Glomerular visceral epithelial cell (primary cell): ENCODE measurements around the gene BNIP2.
"Not testable (repeated sequence)": the region's sequence is repeated elsewhere in the genome, so short reads cannot be mapped to it uniquely, and the experiment has no call there.

Experiments used
- DNase-seq: peaks from one replicate; pipeline ENCODE4 v3.0.0-alpha.2; 2016; ENCODE audit errors: extremely low spot score

BNIP2 gene, protein sequence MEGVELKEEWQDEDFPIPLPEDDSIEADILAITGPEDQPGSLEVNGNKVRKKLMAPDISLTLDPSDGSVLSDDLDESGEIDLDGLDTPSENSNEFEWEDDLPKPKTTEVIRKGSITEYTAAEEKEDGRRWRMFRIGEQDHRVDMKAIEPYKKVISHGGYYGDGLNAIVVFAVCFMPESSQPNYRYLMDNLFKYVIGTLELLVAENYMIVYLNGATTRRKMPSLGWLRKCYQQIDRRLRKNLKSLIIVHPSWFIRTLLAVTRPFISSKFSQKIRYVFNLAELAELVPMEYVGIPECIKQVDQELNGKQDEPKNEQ

GRCh38 chr15:59688782-59689625 lies at the start of gene BNIP2:
BNIP2 (minus strand) TSS chr15:59689320; CDS start chr15:59682457, 6,863 bp downstream.
- peak; percentile 98 for DNase-seq

GRCh38 chr15:59738676-59739075 lies 49.6 kb upstream of the BNIP2 start:
- no peak for DNase-seq

DNA sequence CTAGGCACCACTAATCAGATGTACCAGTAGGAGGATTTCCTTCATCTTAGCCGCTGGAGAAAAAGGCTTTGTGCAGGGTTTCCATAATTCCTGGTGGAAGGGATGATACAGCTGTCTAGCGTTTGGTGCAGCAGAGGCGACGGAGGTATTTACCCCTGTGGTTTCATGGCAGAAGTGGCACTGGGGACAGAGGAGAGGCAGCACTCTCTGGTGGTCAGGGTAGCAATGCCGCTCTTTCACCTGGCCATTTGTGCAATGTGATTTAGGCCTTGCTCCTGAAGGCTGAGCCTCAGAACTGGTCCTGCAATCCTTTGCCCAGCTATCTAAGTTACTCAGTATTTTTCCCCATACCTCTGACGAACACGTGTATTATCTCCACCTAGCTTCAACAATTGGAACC lies 47.1 kb upstream of the BNIP2 start:
- DNase-seq = no peak

- DNase-seq = no peak
These were observed 36.0 kb upstream of the BNIP2 start for GRCh38 chr15:59725151-59725486.

- no peak for DNase-seq
These were observed 34.7 kb upstream of the BNIP2 start for GRCh38 chr15:59723687-59724346.

- DNase-seq = no peak
These were observed 33.4 kb upstream of the BNIP2 start for GRCh38 chr15:59722476-59722875.

GRCh38 chr15:59722037-59722436 lies 32.9 kb upstream of the BNIP2 start:
- no peak for DNase-seq

GRCh38 chr15:59721411-59721810 lies 32.3 kb upstream of the BNIP2 start:
- DNase-seq = no peak

- no peak for DNase-seq
These were observed 24.1 kb upstream of the BNIP2 start for GRCh38 chr15:59713177-59713576.

DNA sequence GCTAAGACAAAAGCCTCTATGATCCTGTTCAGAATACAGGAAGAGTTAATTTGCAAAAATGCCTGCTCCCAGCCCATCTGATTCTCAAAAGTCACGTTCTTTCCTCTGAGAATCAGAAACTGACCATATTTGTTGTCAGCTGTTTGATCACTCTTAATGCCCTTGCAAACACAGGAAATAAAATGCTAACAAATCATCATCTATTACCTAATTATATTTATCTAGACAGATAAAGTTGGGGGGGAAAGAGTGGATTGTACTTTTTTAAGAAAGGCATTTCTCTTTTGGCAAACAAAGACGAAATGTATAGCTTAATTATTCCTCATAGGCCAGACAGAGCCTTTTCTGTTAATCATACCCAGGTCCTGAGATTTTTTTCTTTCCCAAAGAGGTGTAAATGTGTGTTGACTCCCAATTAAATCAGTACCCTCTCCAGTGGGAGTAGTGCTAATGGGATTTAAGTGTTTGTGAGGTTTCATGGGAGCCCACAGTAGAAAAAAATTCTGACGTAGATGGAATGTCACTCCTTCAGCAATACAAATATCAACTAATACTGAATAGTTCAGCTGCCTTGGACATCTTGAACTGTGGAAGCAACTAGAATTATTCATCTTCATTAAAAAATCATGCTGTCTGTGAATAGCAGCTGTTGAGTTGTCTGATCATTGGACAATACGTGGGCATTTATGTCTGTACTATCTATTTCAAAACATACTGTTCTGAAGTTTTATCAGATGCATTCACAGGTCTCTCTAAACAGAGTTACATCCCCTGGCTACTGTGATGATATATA lies 22.5 kb upstream of the BNIP2 start:
- DNase-seq = no peak

GRCh38 chr15:59707619-59708018 lies 18.5 kb upstream of the BNIP2 start:
- DNase-seq = no peak

DNA sequence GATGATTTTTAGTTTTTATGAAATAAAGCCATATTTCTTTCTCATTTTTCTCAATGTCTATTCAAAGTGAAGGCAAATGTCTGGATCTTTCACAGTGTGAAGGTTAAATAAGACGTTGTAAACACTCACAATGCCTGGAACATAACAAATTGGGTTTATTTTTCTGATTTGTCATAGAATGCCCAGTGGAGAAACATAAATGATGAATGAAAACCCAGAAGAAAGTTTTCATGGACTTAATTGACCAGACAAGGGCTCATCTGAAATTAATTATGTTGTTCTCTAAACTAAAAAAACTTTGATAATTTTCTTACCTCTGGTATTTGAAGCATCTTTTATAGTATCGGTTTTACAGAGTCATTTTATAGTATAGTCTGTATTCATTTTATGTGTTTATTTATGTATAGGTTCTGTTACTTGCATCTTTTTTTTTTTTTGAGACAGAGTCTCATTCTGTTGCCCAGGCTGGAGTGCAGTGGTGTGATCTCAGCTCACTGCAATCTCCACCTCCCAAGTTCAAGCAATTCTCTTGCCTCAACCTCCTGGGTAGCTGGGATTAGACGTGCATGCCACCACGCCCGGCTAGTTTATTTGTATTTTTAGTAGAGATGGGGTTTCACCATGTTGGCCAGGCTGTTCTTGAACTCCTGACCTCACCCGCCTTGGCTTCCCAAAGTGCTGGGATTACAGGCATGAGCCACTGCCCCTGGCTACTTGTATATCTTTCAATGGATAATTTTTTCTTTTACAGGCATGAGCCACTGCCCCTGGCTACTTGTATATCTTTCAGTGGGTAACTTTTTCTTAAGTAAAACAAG lies 15.1 kb upstream of the BNIP2 start:
- no peak for DNase-seq

DNA sequence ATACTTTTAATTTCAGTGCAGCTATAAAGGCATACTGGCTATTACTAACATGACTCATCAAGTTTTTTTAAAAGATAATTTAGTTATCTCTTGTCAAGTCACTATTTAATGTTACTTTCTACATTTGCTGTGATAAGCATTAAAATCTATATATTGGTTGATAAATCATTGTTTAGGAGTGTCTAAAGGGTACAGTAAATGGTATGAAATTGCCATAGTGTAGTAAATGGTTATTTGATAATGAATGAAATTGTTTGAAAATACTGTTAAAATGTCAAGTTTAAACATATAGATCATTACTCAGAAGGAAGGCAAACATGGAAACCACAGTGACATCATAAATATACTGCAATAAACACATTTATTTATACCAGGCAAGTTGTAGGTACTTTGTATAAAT lies 13.2 kb upstream of the BNIP2 start:
- DNase-seq = no peak

DNA sequence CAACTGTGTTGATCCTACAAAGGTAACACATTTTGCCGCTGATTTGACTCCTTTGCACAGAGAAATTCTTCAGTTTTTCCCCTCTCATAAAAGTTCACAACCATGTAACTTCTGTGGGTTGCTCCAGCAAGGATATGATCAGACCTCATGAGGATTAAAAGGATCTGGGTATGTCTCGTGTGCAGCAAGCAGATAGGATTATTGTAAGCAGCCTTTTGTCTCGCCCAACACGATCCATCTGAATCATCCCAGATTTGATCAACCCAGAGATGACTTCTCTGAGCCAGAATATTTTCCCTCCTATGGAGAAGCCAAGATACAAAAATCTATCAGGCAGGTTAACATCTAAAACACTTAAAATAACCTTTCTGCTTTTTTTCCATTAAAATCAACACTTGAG lies 12.8 kb upstream of the BNIP2 start:
- DNase-seq = no peak

DNA sequence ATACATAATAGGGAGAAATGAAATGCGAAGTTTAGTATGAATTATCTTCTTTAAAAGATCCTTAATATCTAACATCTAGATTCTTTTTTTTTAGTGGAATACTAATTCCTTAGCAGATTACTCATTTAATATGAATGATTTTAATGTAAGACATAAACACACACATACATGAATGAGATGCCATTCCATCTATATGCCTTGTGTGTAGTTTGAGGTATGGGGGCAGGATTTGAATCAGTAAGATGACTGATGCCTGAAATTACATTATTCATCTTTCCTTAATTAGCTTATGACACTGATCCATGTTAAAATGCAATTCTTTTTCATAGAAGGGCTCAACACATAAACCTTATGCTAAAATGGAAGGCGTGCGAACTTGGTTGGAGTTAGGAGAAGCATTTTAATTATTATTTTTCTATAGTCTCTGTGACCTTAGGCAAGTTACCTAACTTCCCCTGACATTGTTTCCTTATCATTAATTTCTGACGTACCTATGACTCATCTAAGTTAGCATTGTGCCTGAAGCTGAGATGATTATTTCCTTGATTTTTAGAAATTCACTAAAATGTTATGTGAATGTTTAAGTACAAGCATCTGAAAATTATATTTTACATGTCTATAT lies 10.8 kb upstream of the BNIP2 start:
- DNase-seq = no peak

DNA sequence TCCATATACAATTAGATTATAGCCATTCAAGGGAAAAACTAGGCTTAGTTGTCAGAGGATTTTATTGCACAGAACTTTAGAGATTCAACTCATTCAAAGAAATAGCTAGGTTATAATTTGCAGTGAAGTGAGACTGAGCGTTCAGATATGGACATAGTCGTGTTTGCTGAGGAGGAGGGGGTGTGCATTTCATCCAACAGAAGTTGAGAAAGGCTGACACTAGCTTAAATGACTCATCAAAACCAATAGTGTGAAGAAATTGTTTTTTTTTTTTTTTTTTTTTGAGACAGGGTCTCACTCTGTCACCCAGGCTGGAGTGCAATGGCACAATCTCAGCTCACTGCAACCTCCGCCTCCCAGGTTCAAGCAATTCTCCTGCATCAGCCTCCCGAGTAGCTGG lies 8.9 kb upstream of the BNIP2 start:
- DNase-seq = not testable (repeated sequence)

GRCh38 chr15:59696332-59696731 lies 7.2 kb upstream of the BNIP2 start:
- DNase-seq = no peak

- DNase-seq = no peak
These were observed 5.7 kb upstream of the BNIP2 start for GRCh38 chr15:59694779-59695178.

GRCh38 chr15:59691194-59691805 lies 2.2 kb upstream of the BNIP2 start:
- DNase-seq = peak; percentile 50

DNA sequence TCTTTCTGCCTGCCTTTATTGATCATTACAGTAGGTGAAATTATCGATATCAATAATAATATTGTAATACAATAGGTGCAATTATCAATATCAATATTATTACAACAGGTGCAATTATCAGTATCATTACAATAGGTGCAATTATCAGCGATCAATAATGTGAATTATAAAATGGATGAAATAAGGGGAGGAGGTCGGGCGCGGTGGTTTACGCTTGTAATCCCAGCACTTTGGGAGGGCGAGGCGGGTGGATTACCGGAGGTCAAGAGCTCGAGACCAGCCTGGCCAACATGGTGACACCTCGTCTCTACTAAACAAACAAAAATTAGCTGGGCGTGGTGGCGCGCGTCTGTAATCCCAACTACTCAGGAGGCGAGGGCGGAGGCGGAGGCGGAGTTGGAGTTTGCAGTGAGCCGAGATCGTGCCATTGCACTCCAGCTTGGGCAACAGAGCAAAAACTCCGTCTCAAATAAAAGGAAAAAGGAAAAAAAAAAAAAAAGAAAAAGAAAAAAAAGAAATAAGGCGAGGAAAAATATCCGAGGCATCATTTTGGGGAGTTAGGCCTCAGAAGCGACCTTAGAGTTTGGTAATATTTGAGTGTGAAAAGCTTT lies 611 bp upstream of the BNIP2 start:
- DNase-seq = peak; percentile 67
